DND-41 (cell line): ENCODE results near the gene PHOSPHO1.

Experiments used
- CTCF ChIP-seq: IDR thresholded peaks from 2 replicates; pipeline ENCODE4 v1.5.1; 2012; ENCODE audit warnings: borderline replicate concordance, low read length, moderate library complexity, mild to moderate bottlenecking; ENCODE audit not compliant: poor library complexity, severe bottlenecking; ENCODE audit errors: extremely low read depth
- EZH2 ChIP-seq: IDR thresholded peaks from 3 replicates; pipeline ENCODE4 v1.6.1; 2012; ENCODE audit warnings: borderline replicate concordance, low read depth, mild to moderate bottlenecking, moderate library complexity, low read length, inconsistent platforms; ENCODE audit not compliant: severe bottlenecking

GRCh38 chr17:49258394-49258793 lies 27.8 kb upstream of the PHOSPHO1 start:
- TF ChIP-seq CTCF, result no peak
- TF ChIP-seq EZH2, result no peak
